Neural progenitor cell (in vitro differentiated cells): Measurements from ENCODE around the gene LPIN2. TPM values are rescaled to one million over a fixed set of nuclear protein-coding genes. Genes with fewer than 3 reads are reported as not detected.

ENCODE experiments used
- DNase-seq: peaks from one replicate; pipeline ENCODE4 v3.0.0-alpha.2; 2016; ENCODE audit warnings: low spot score
- H2AFZ ChIP-seq: fragments of 200-600 bp; sonication (generic); replicated peaks from 2 replicates; pipeline ENCODE4 v1.6.1; 2016; ENCODE audit warnings: antibody characterized with exemption
- H3F3A ChIP-seq: fragments of 200-600 bp; sonication (generic); 2 replicates; pipeline ENCODE4 v1.6.1; 2016; ENCODE audit warnings: antibody characterized with exemption, low read depth
- H3K27ac ChIP-seq: fragments of 200-600 bp; sonication (generic); 2 replicates; pipeline ENCODE4 v1.5.1; 2016; ENCODE audit warnings: mild to moderate bottlenecking
- H3K27me3 ChIP-seq: fragments of 200-600 bp; sonication (generic); 2 replicates; pipeline ENCODE4 v1.6.1; 2016; ENCODE audit warnings: mild to moderate bottlenecking, moderate library complexity
- H3K36me3 ChIP-seq: fragments of 200-600 bp; sonication (generic); 2 replicates; pipeline ENCODE4 v1.5.1; 2016
- H3K4me1 ChIP-seq: fragments of 200-600 bp; sonication (generic); 2 replicates; pipeline ENCODE4 v1.6.1; 2016; ENCODE audit warnings: mixed run types
- H3K4me2 ChIP-seq: fragments of 200-600 bp; sonication (generic); 2 replicates; pipeline ENCODE4 v1.6.1; 2016
- H3K4me3 ChIP-seq: fragments of 200-600 bp; sonication (generic); 2 replicates; pipeline ENCODE4 v1.5.1; 2016
- H3K79me2 ChIP-seq: fragments of 200-600 bp; sonication (generic); 2 replicates; pipeline ENCODE4 v1.6.1; 2016; ENCODE audit warnings: low read depth
- H3K9ac ChIP-seq: fragments of 200-600 bp; sonication (generic); 2 replicates; pipeline ENCODE4 v1.6.1; 2016
- H3K9me3 ChIP-seq: fragments of 200-600 bp; sonication (generic); 2 replicates; pipeline ENCODE4 v1.5.1; 2016; ENCODE audit warnings: low read depth
- H4K20me1 ChIP-seq: fragments of 200-600 bp; sonication (generic); 2 replicates; pipeline ENCODE4 v1.6.1; 2016; ENCODE audit warnings: low read depth
- H3K27ac Mint-ChIP-seq: 3 replicates; pipeline ENCODE4 v1.8.0; 2021; ENCODE audit warnings: mixed read lengths
- H3K27me3 Mint-ChIP-seq: 2 replicates; pipeline ENCODE4 v1.8.0; 2022; ENCODE audit warnings: low read depth, mild to moderate bottlenecking, inconsistent platforms, moderate library complexity, mixed read lengths; ENCODE audit not compliant: insufficient read depth
- H3K36me3 Mint-ChIP-seq: 3 replicates; pipeline ENCODE4 v1.8.0; 2021; ENCODE audit warnings: mixed read lengths
- H3K4me1 Mint-ChIP-seq: 3 replicates; pipeline ENCODE4 v1.8.0; 2021; ENCODE audit warnings: mixed read lengths
- H3K4me3 Mint-ChIP-seq: 3 replicates; pipeline ENCODE4 v1.8.0; 2021; ENCODE audit warnings: mild to moderate bottlenecking, moderate library complexity, mixed read lengths
- H3K9me3 Mint-ChIP-seq: 3 replicates; pipeline ENCODE4 v1.8.0; 2020; ENCODE audit warnings: mixed read lengths
- CTCF ChIP-seq: fragments of 200-600 bp; sonication (generic); IDR thresholded peaks from 2 replicates; pipeline ENCODE4 v1.5.1; 2017; ENCODE audit warnings: antibody characterized with exemption, mild to moderate bottlenecking
- EZH2 ChIP-seq: fragments of 200-600 bp; sonication (generic); IDR thresholded peaks from 2 replicates; pipeline ENCODE4 v1.6.1; 2017; ENCODE audit warnings: antibody characterized with exemption, mild to moderate bottlenecking, moderate library complexity
- EZH2phosphoT487 ChIP-seq: fragments of 200-600 bp; sonication (generic); IDR thresholded peaks from 2 replicates; pipeline ENCODE4 v1.6.1; 2017; ENCODE audit warnings: antibody characterized with exemption
- total RNA-seq: library from RNA; depleted of rRNA; stranded (reverse); fragments of >200 nt; gene quantifications from 2 replicates; pipeline ENCODE4 v1.2.3, GENCODE V29; 2015; ENCODE audit warnings: low replicate concordance

Gene LPIN2
- total RNA-seq, 1 donor from 2014 or later = 32.1 TPM

- no peaks in the 10 kb centered on the region for H3K27me3 ChIP-seq
- H3K36me3 ChIP-seq = no peaks in the 10 kb centered on the region
- H4K20me1 ChIP-seq = no peaks in the 10 kb centered on the region
- DNase-seq = no peak
- peaks cover 17% of the 10 kb centered on the region for H3K4me1 ChIP-seq
- no peak overlapping the region for H3K27ac ChIP-seq
- H3K36me3 Mint-ChIP-seq = no peaks in the 10 kb centered on the region
- H3K9me3 ChIP-seq = no peaks in the 10 kb centered on the region
- no peaks in the 10 kb centered on the region for H3K79me2 ChIP-seq
- H3K9ac ChIP-seq = no peak overlapping the region
- H3K4me1 Mint-ChIP-seq = peaks cover 19% of the 10 kb centered on the region
- no peak overlapping the region for H3K4me3 Mint-ChIP-seq
- peaks cover 2% of the 10 kb centered on the region for H3K27me3 Mint-ChIP-seq
- peaks cover 6% of the 10 kb centered on the region for H3K9me3 Mint-ChIP-seq
- TF ChIP-seq EZH2phosphoT487 (no peak), CTCF (no peak), EZH2 (no peak)
- peaks cover 18% of the 10 kb centered on the region for H3F3A ChIP-seq
- no peak overlapping the region for H3K4me3 ChIP-seq
- no peak overlapping the region for H3K4me2 ChIP-seq
- peak overlapping the region; percentile 73 for H2AFZ ChIP-seq
- peak overlapping the region; percentile 89 for H3K27ac Mint-ChIP-seq
Observed at GRCh38 chr18:3037423-3037915, 24.5 kb upstream of the LPIN2 start.

DNA sequence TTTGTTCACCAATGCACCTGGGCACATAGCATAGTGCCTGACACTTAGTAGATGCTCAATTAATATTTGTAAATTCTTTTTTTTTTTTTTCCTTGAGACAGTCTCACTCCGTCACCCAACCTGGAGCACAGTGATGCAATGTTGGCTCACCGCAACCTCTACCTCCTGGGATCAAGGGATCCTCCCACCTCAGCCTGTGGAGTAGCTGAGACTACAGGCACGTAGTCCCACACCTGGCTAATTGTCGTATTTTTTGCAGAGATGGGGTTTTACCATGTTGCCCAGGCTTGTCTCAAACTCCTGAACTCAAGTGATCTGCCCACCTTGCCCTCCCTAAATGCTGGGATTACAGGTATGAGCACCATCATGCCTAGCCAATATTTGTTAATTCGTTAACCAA lies 23.2 kb upstream of the LPIN2 start:
- Mint-ChIP-seq H3K36me3 (no peaks in the 10 kb centered on the region), H3K27ac (no peak overlapping the region), H3K4me3 (no peak overlapping the region), H3K4me1 (peaks cover 20% of the 10 kb centered on the region), H3K27me3 (peaks cover 2% of the 10 kb centered on the region), H3K9me3 (peaks cover 6% of the 10 kb centered on the region)
- Histone ChIP-seq H3K36me3 (no peaks in the 10 kb centered on the region), H3K27me3 (no peaks in the 10 kb centered on the region), H3K79me2 (no peaks in the 10 kb centered on the region), H3K4me2 (no peak overlapping the region), H3K4me1 (peaks cover 4% of the 10 kb centered on the region), H3K9ac (no peak overlapping the region), H3K4me3 (no peak overlapping the region), H3K9me3 (no peaks in the 10 kb centered on the region), H2AFZ (no peak overlapping the region), H3F3A (peaks cover 4% of the 10 kb centered on the region), H4K20me1 (no peaks in the 10 kb centered on the region), H3K27ac (no peak overlapping the region)
- DNase-seq = no peak
- TF ChIP-seq EZH2phosphoT487 (no peak), CTCF (no peak), EZH2 (no peak)

GRCh38 chr18:3035635-3036034 lies 22.7 kb upstream of the LPIN2 start:
- Mint-ChIP-seq H3K27ac (no peak overlapping the region), H3K9me3 (peaks cover 6% of the 10 kb centered on the region), H3K4me3 (no peak overlapping the region), H3K36me3 (no peaks in the 10 kb centered on the region), H3K4me1 (peaks cover 20% of the 10 kb centered on the region), H3K27me3 (peaks cover 2% of the 10 kb centered on the region)
- Histone ChIP-seq H3K79me2 (no peaks in the 10 kb centered on the region), H3K4me3 (no peak overlapping the region), H3K27me3 (no peaks in the 10 kb centered on the region), H3K4me2 (no peak overlapping the region), H3K36me3 (no peaks in the 10 kb centered on the region), H4K20me1 (no peaks in the 10 kb centered on the region), H3K9me3 (no peaks in the 10 kb centered on the region), H2AFZ (no peak overlapping the region), H3K9ac (no peak overlapping the region), H3F3A (no peaks in the 10 kb centered on the region), H3K4me1 (no peaks in the 10 kb centered on the region), H3K27ac (no peak overlapping the region)
- TF ChIP-seq EZH2 (no peak), CTCF (no peak), EZH2phosphoT487 (no peak)
- DNase-seq = no peak
